Astrocyte (in vitro differentiated cells and primary cell): Measurements from ENCODE around the gene CHD6. TPM values are rescaled to one million over a fixed set of nuclear protein-coding genes. Genes with fewer than 3 reads are reported as not detected.
A peak's percentile ranks its signal among the peaks of the same experiment; 100 is the strongest.

Source experiments
- DNase-seq: peaks from one replicate; pipeline ENCODE4 v3.0.0-alpha.2; 2010; ENCODE audit warnings: low read depth
- FAIRE-seq: peaks from 2 replicates; lab custom pipeline; 2011; peaks lifted over from hg19 to GRCh38; lab: Jason Lieb, UNC
- H2AFZ ChIP-seq: 2 replicates; pipeline ENCODE4 v1.6.0; 2012; ENCODE audit warnings: low read depth, low read length, inconsistent platforms
- H3K27ac ChIP-seq: 2 replicates; pipeline ENCODE4 v1.5.1; 2011; ENCODE audit warnings: low read depth, low read length, inconsistent platforms
- H3K27me3 ChIP-seq: 2 replicates; pipeline ENCODE4 v1.6.0; 2011; ENCODE audit warnings: low read length, inconsistent platforms; ENCODE audit not compliant: insufficient read depth
- H3K36me3 ChIP-seq: 2 replicates; pipeline ENCODE4 v1.5.1; 2011; ENCODE audit warnings: low read length, inconsistent platforms; ENCODE audit not compliant: insufficient read depth
- H3K4me1 ChIP-seq: 2 replicates; pipeline ENCODE4 v1.5.1; 2011; ENCODE audit warnings: low read length, inconsistent platforms; ENCODE audit not compliant: insufficient read depth
- H3K4me2 ChIP-seq: 2 replicates; pipeline ENCODE4 v1.6.0; 2012; ENCODE audit warnings: low read length, inconsistent platforms
- H3K4me3 ChIP-seq: 2 replicates; pipeline ENCODE4 v1.5.1; 2011; ENCODE audit warnings: low read depth, mild to moderate bottlenecking, low read length, inconsistent platforms; ENCODE audit not compliant: insufficient read depth
- H3K79me2 ChIP-seq: 2 replicates; pipeline ENCODE4 v1.6.0; 2012; ENCODE audit warnings: mild to moderate bottlenecking, low read length, inconsistent platforms; ENCODE audit not compliant: insufficient read depth
- H3K9ac ChIP-seq: 2 replicates; pipeline ENCODE4 v1.6.0; 2012; ENCODE audit warnings: mild to moderate bottlenecking, low read length, inconsistent platforms
- H3K9me3 ChIP-seq: 2 replicates; pipeline ENCODE4 v1.5.1; 2012; ENCODE audit warnings: low read depth, mild to moderate bottlenecking, low read length, inconsistent platforms; ENCODE audit not compliant: insufficient read depth
- H4K20me1 ChIP-seq: 2 replicates; pipeline ENCODE4 v1.6.0; 2012; ENCODE audit warnings: low read length, inconsistent platforms; ENCODE audit not compliant: insufficient read depth
- H3K27ac Mint-ChIP-seq: one replicate; pipeline ENCODE4 v1.8.0; 2021; ENCODE audit warnings: mild to moderate bottlenecking, mixed read lengths; ENCODE audit not compliant: unreplicated experiment
- H3K27me3 Mint-ChIP-seq: one replicate; pipeline ENCODE4 v1.8.0; 2021; ENCODE audit warnings: low read depth, mixed read lengths; ENCODE audit not compliant: unreplicated experiment
- H3K36me3 Mint-ChIP-seq: one replicate; pipeline ENCODE4 v1.8.0; 2021; ENCODE audit warnings: low read depth, mixed read lengths; ENCODE audit not compliant: unreplicated experiment
- H3K4me1 Mint-ChIP-seq: one replicate; pipeline ENCODE4 v1.8.0; 2021; ENCODE audit warnings: low read depth, mixed read lengths; ENCODE audit not compliant: unreplicated experiment
- H3K4me3 Mint-ChIP-seq: one replicate; pipeline ENCODE4 v1.8.0; 2021; ENCODE audit warnings: mild to moderate bottlenecking, moderate library complexity, mixed read lengths; ENCODE audit not compliant: unreplicated experiment
- H3K9me3 Mint-ChIP-seq: one replicate; pipeline ENCODE4 v1.8.0; 2021; ENCODE audit warnings: mild to moderate bottlenecking, mixed read lengths; ENCODE audit not compliant: unreplicated experiment
- CTCF ChIP-seq: IDR thresholded peaks from 2 replicates; pipeline ENCODE4 v1.5.1; 2011; ENCODE audit warnings: low read depth, mild to moderate bottlenecking, inconsistent platforms, low read length, moderate library complexity; ENCODE audit not compliant: insufficient read depth
- EZH2 ChIP-seq: IDR thresholded peaks from 2 replicates; pipeline ENCODE4 v1.6.1; 2012; ENCODE audit warnings: mild to moderate bottlenecking, low read length, inconsistent platforms; ENCODE audit not compliant: insufficient read depth
- total RNA-seq: library from RNA; stranded (reverse); gene quantifications from 2 replicates; pipeline ENCODE4 v1.2.1, GENCODE V29; 2021

The CHD6 gene
- total RNA-seq, 1 donor from 2014 or later = 44.7 TPM

- DNase-seq (no peak), FAIRE-seq (no peak)
- no peaks in the 10 kb centered on the region for H3K9me3 ChIP-seq
- peaks cover 48% of the 10 kb centered on the region for H3K4me1 Mint-ChIP-seq
- TF ChIP-seq EZH2 (no peak), CTCF (no peak)
- peaks cover under 1% of the 10 kb centered on the region for H4K20me1 ChIP-seq
- H3K36me3 Mint-ChIP-seq = no peaks in the 10 kb centered on the region
- no peak overlapping the region for H3K4me3 ChIP-seq
- no peak overlapping the region for H3K4me3 Mint-ChIP-seq
- peaks cover 22% of the 10 kb centered on the region for H3K4me1 ChIP-seq
- H3K9me3 Mint-ChIP-seq = no peaks in the 10 kb centered on the region
- no peaks in the 10 kb centered on the region for H3K27me3 ChIP-seq
- H3K27me3 Mint-ChIP-seq = no peaks in the 10 kb centered on the region
- H3K36me3 ChIP-seq = peaks cover 2% of the 10 kb centered on the region
- H3K79me2 ChIP-seq = no peaks in the 10 kb centered on the region
- no peak overlapping the region for H3K27ac Mint-ChIP-seq
- no peak overlapping the region for H3K4me2 ChIP-seq
- no peak overlapping the region for H2AFZ ChIP-seq
- no peak overlapping the region for H3K9ac ChIP-seq
- no peak overlapping the region for H3K27ac ChIP-seq
These were observed 139.1 kb downstream of the CHD6 start for GRCh38 chr20:41479113-41479512.

DNA sequence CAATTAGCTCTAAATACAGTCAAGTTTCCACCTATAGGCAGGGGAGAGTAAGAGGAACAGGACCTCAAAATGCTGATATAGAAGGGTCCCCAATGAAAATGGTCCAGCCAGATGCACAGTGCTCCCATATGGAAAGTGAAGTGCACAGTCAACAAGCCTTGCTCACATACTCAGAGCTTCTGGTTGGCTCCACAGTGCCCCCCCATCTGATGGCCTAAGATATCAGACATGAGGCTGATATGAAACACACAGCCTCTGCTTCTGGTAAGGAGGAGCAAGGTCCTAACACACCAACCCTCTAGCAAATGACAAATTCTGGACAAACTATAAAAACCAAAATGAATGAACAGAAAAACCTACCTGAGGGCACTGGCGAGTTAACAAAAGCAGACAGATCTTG is 140.2 kb downstream of the CHD6 start:
- Histone ChIP-seq H4K20me1 (peaks cover 4% of the 10 kb centered on the region), H3K79me2 (no peaks in the 10 kb centered on the region), H3K4me1 (peaks cover 17% of the 10 kb centered on the region), H2AFZ (no peak overlapping the region), H3K9me3 (no peaks in the 10 kb centered on the region), H3K9ac (no peak overlapping the region), H3K27me3 (no peaks in the 10 kb centered on the region), H3K36me3 (no peaks in the 10 kb centered on the region), H3K4me3 (no peak overlapping the region), H3K4me2 (no peak overlapping the region), H3K27ac (no peak overlapping the region)
- Mint-ChIP-seq H3K36me3 (peaks cover 3% of the 10 kb centered on the region), H3K9me3 (no peaks in the 10 kb centered on the region), H3K4me1 (peaks cover 37% of the 10 kb centered on the region), H3K27ac (no peak overlapping the region), H3K4me3 (no peak overlapping the region), H3K27me3 (no peaks in the 10 kb centered on the region)
- FAIRE-seq = no peak
- no peak for DNase-seq
- TF ChIP-seq CTCF (no peak), EZH2 (no peak)

DNA sequence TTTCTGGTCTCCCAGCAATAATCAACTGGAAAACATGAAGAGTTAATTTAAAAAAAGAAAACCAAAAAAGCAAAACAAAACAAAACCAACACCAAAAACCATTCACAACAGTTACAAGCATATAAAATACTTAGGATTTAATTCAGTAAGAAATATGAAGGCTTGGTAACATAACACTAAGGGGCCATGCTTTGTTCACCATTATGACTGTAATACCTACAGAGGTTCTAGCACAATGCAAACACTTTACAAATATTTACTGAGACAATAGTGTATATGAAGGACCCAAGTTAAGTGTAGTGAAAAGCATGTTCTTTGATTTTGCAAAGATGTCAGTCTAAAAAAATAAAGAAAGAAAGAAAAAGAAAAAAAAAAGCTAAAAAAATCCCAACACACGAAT is 141.7 kb downstream of the CHD6 start:
- peaks cover 5% of the 10 kb centered on the region for H3K36me3 ChIP-seq

More for the DNA sequence above, 141.7 kb downstream of the CHD6 start:
- Histone ChIP-seq H3K4me3 (no peak overlapping the region), H4K20me1 (peaks cover 4% of the 10 kb centered on the region), H3K9me3 (no peaks in the 10 kb centered on the region), H2AFZ (no peak overlapping the region), H3K79me2 (no peaks in the 10 kb centered on the region), H3K27me3 (no peaks in the 10 kb centered on the region), H3K4me1 (peaks cover 7% of the 10 kb centered on the region), H3K4me2 (peak overlapping the region; percentile 5), H3K27ac (no peak overlapping the region), H3K9ac (no peak overlapping the region)
- peaks cover 32% of the 10 kb centered on the region for H3K4me1 Mint-ChIP-seq
- no peak for TF ChIP-seq CTCF
- H3K9me3 Mint-ChIP-seq = no peaks in the 10 kb centered on the region
- H3K27me3 Mint-ChIP-seq = no peaks in the 10 kb centered on the region
- H3K27ac Mint-ChIP-seq = peak overlapping the region; percentile 50
- peaks cover 7% of the 10 kb centered on the region for H3K36me3 Mint-ChIP-seq
- H3K4me3 Mint-ChIP-seq = no peak overlapping the region
- no peak for DNase-seq
- no peak for FAIRE-seq
